OCI-LY3 (cell line): ENCODE data around the gene NABP2.

Experiments used
- EZH2phosphoT487 ChIP-seq: fragments of 200-600 bp; shearing (Covaris generic); IDR thresholded peaks from 2 replicates; pipeline ENCODE4 v1.6.1; 2018; ENCODE audit warnings: antibody characterized with exemption, mixed run types, low read depth
- TF ChIP-seq, protein P1 (sequence below): fragments of 200-600, 300-600 bp; sonication (generic); IDR thresholded peaks from 2 replicates; pipeline ENCODE4 v1.5.1; 2014; ENCODE audit warnings: antibody characterized with exemption, low read length, low read depth

DNA sequence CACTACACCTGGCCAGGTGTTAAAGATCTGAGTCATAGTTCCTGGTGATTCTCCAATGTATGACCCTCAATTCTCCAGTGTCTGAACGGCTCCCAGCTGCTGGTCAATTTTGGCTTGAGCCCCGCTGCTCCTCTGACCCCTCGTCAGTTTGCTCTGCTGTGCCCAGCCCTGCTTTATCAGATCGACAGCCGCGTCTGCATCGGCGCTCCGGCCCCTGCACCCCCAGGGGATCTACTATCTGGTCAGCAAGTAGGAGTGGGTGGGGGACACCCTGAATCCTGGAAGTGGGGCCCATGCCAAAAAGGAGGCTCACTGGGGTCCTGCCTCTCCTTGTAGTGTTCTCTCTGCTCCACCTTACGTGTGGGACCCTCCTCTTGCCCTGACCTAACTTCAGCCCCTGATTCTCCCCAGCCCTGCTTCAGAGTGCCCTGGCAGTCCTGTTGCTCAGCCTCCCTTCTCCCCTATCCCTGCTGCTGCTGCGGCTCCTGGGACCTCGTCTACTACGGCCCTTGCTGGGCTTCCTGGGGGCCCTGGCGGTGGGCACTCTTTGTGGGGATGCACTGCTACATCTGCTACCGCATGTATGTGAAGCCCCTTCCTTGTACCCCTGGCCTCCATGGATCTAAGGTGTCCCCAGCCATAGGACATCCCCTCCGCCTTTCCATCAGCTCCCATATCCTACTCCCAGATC lies 10.7 kb downstream of the NABP2 start:
- TF ChIP-seq, protein P1, sequence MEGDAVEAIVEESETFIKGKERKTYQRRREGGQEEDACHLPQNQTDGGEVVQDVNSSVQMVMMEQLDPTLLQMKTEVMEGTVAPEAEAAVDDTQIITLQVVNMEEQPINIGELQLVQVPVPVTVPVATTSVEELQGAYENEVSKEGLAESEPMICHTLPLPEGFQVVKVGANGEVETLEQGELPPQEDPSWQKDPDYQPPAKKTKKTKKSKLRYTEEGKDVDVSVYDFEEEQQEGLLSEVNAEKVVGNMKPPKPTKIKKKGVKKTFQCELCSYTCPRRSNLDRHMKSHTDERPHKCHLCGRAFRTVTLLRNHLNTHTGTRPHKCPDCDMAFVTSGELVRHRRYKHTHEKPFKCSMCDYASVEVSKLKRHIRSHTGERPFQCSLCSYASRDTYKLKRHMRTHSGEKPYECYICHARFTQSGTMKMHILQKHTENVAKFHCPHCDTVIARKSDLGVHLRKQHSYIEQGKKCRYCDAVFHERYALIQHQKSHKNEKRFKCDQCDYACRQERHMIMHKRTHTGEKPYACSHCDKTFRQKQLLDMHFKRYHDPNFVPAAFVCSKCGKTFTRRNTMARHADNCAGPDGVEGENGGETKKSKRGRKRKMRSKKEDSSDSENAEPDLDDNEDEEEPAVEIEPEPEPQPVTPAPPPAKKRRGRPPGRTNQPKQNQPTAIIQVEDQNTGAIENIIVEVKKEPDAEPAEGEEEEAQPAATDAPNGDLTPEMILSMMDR = no peak
- no peak for TF ChIP-seq EZH2phosphoT487
